Measurements from ENCODE around the gene ZNF407.

DNA sequence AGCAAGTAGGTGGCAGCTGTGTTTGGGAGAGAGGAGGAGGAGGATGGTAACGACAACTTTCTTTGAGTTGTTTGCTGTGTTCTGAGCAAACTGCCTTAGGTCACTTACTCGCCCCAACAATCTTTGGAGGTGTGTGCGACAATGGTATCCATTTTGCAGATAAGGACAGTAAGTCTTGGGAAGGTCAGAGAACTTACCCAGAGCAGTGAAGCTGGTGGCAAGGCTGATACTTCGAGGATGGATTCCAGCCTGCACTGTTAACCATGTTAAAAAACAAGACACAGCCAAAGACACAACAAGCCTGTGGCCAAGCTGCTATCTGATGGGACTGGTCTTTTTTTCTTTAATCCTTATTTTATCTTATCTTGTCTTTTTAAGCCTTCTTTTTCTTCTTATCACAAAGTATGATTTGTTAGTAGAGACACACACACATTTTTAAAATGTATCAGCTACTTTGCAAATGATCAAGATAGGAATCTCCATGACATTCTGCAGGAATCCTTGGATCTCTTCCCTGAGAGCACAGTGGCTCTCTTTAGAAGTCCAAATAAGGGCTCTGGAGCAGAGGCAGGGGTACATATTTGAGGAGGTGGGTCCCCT lies 35.4 kb upstream of the ZNF407 start:
- TF ChIP-seq, protein P1, sequence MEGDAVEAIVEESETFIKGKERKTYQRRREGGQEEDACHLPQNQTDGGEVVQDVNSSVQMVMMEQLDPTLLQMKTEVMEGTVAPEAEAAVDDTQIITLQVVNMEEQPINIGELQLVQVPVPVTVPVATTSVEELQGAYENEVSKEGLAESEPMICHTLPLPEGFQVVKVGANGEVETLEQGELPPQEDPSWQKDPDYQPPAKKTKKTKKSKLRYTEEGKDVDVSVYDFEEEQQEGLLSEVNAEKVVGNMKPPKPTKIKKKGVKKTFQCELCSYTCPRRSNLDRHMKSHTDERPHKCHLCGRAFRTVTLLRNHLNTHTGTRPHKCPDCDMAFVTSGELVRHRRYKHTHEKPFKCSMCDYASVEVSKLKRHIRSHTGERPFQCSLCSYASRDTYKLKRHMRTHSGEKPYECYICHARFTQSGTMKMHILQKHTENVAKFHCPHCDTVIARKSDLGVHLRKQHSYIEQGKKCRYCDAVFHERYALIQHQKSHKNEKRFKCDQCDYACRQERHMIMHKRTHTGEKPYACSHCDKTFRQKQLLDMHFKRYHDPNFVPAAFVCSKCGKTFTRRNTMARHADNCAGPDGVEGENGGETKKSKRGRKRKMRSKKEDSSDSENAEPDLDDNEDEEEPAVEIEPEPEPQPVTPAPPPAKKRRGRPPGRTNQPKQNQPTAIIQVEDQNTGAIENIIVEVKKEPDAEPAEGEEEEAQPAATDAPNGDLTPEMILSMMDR (IDR thresholded peaks at IDR 0.05 in 8 of 11, conservative IDR thresholded peaks at IDR 0.05 in 3 of 11) = no peak
- no peak for TF ChIP-seq POLR2A (IDR thresholded peaks at IDR 0.05)
